MM.1S (cell line): ENCODE data around the gene ARID4A.
A peak's percentile ranks its signal among the peaks of the same experiment; 100 is the strongest.

Experiments
- DNase-seq: peaks from one replicate; pipeline ENCODE4 v3.0.0-alpha.2; 2015
- H2AFZ ChIP-seq: fragments of 300-600 bp; sonication (generic); 2 replicates; pipeline ENCODE4 v1.6.0; 2016; ENCODE audit warnings: antibody characterized with exemption, low read length
- H3F3A ChIP-seq: fragments of 300-600 bp; sonication (generic); 2 replicates; pipeline ENCODE4 v1.6.1; 2016; ENCODE audit warnings: mild to moderate bottlenecking, antibody characterized with exemption, low read length, moderate library complexity, mixed read lengths; ENCODE audit not compliant: insufficient read depth
- H3K27ac ChIP-seq: fragments of 300-600 bp; sonication (generic); 2 replicates; pipeline ENCODE4 v1.5.1; 2016; ENCODE audit warnings: mild to moderate bottlenecking, low read length
- H3K27me3 ChIP-seq: fragments of 300-600 bp; sonication (generic); replicated peaks from 2 replicates; pipeline ENCODE4 v1.6.0; 2016; ENCODE audit warnings: low read length; ENCODE audit not compliant: insufficient read depth
- H3K36me3 ChIP-seq: fragments of 300-600 bp; sonication (generic); replicated peaks from 2 replicates; pipeline ENCODE4 v1.6.1; 2016; ENCODE audit warnings: mild to moderate bottlenecking, low read length, mixed read lengths; ENCODE audit not compliant: insufficient read depth
- H3K4me1 ChIP-seq: fragments of 300-600 bp; sonication (generic); 2 replicates; pipeline ENCODE4 v1.6.1; 2016; ENCODE audit warnings: low read length, mixed read lengths
- H3K4me2 ChIP-seq: fragments of 300-600 bp; sonication (generic); 2 replicates; pipeline ENCODE4 v1.6.0; 2016; ENCODE audit warnings: low read depth, low read length
- H3K4me3 ChIP-seq: fragments of 300-600 bp; sonication (generic); 2 replicates; pipeline ENCODE4 v1.5.1; 2016; ENCODE audit warnings: low read length, mixed read lengths
- H3K79me2 ChIP-seq: fragments of 300-600 bp; sonication (generic); 2 replicates; pipeline ENCODE4 v1.6.1; 2016; ENCODE audit warnings: mixed run types, low read length, mixed read lengths
- H3K9ac ChIP-seq: fragments of 300-600 bp; sonication (generic); 2 replicates; pipeline ENCODE4 v1.6.1; 2016; ENCODE audit warnings: low read length, mixed read lengths
- H3K9me2 ChIP-seq: fragments of 300-600 bp; sonication (generic); replicated peaks from 2 replicates; pipeline ENCODE4 v1.6.1; 2016; ENCODE audit warnings: mild to moderate bottlenecking, low read length, mixed read lengths; ENCODE audit not compliant: insufficient read depth
- H3K9me3 ChIP-seq: fragments of 300-600 bp; sonication (generic); replicated peaks from 2 replicates; pipeline ENCODE4 v1.6.1; 2016; ENCODE audit warnings: mild to moderate bottlenecking, low read length, mixed read lengths; ENCODE audit not compliant: insufficient read depth
- H4K20me1 ChIP-seq: fragments of 300-600 bp; sonication (generic); 2 replicates; pipeline ENCODE4 v1.6.1; 2016; ENCODE audit warnings: mild to moderate bottlenecking, low read length, moderate library complexity, mixed read lengths; ENCODE audit not compliant: insufficient read depth
- CTCF ChIP-seq: fragments of 300-600 bp; sonication (generic); IDR thresholded peaks from 2 replicates; pipeline ENCODE4 v1.5.1; 2016; ENCODE audit warnings: antibody characterized with exemption, low read length, mixed read lengths
- EZH2 ChIP-seq: fragments of 300-600 bp; sonication (generic); optimal IDR thresholded peaks from 2 replicates; pipeline ENCODE3; 2017; ENCODE audit warnings: low read depth, mild to moderate bottlenecking, antibody characterized with exemption, low read length, mixed read lengths
- EZH2phosphoT487 ChIP-seq: fragments of 300-600 bp; sonication (generic); IDR thresholded peaks from 2 replicates; pipeline ENCODE4 v1.6.1; 2018; ENCODE audit warnings: antibody characterized with exemption, low read length

Gene ARID4A

GRCh38 chr14:58299401-58300330 is 1.3 kb downstream of the ARID4A start:
- Histone ChIP-seq H3K4me2 (peak overlapping the region; percentile 62; the same call in 1 of the 2 replicates), H3F3A (no peaks in the 10 kb centered on the region), H3K27me3 (no peaks in the 10 kb centered on the region), H2AFZ (peak overlapping the region; percentile 74), H3K36me3 (no peaks in the 10 kb centered on the region), H3K27ac (no peak overlapping the region), H3K9ac (peak overlapping the region; percentile 45; the same call in 1 of the 2 replicates), H3K9me3 (no peaks in the 10 kb centered on the region), H3K9me2 (no peaks in the 10 kb centered on the region), H3K4me3 (peak overlapping the region; percentile 77), H3K79me2 (peaks cover 46% of the 10 kb centered on the region), H4K20me1 (no peaks in the 10 kb centered on the region), H3K4me1 (no peaks in the 10 kb centered on the region)
- TF ChIP-seq CTCF (no peak), EZH2 (no peak), EZH2phosphoT487 (no peak)
- no peak for DNase-seq

- H3K9me2 ChIP-seq = no peaks in the 10 kb centered on the region
- no peaks in the 10 kb centered on the region for H3K4me1 ChIP-seq
- H4K20me1 ChIP-seq = no peaks in the 10 kb centered on the region
- H3K4me3 ChIP-seq = no peak overlapping the region
- TF ChIP-seq CTCF (no peak), EZH2phosphoT487 (no peak), EZH2 (no peak)
- no peaks in the 10 kb centered on the region for H3F3A ChIP-seq
- no peak overlapping the region for H3K4me2 ChIP-seq
- no peaks in the 10 kb centered on the region for H3K9me3 ChIP-seq
- no peak overlapping the region for H3K27ac ChIP-seq
- peaks cover 29% of the 10 kb centered on the region for H3K79me2 ChIP-seq
- H3K27me3 ChIP-seq = no peaks in the 10 kb centered on the region
- H2AFZ ChIP-seq = no peak overlapping the region
- no peaks in the 10 kb centered on the region for H3K36me3 ChIP-seq
- no peak for DNase-seq
- H3K9ac ChIP-seq = no peak overlapping the region
Observed at GRCh38 chr14:58301416-58301815, 3.1 kb downstream of the ARID4A start.

- no peaks in the 10 kb centered on the region for H3K9me2 ChIP-seq
- H3K9ac ChIP-seq = no peak overlapping the region
- H3F3A ChIP-seq = no peaks in the 10 kb centered on the region
- no peaks in the 10 kb centered on the region for H3K9me3 ChIP-seq
- H4K20me1 ChIP-seq = no peaks in the 10 kb centered on the region
- no peak for DNase-seq
- no peak for TF ChIP-seq EZH2
- no peak for TF ChIP-seq CTCF
- no peak for TF ChIP-seq EZH2phosphoT487
- no peaks in the 10 kb centered on the region for H3K27me3 ChIP-seq
- no peaks in the 10 kb centered on the region for H3K4me1 ChIP-seq
- H3K27ac ChIP-seq = no peak overlapping the region
- H3K4me2 ChIP-seq = no peak overlapping the region
- no peak overlapping the region for H3K4me3 ChIP-seq
- peaks cover 4% of the 10 kb centered on the region; the same call in 1 of the 2 replicates for H3K79me2 ChIP-seq
- H3K36me3 ChIP-seq = no peaks in the 10 kb centered on the region
- H2AFZ ChIP-seq = no peak overlapping the region
Observed at GRCh38 chr14:58305730-58306129, 7.4 kb downstream of the ARID4A start.
